Stromal cell of bone marrow (primary cell): ENCODE results near the gene RXRA.

Experiments
- DNase-seq: peaks from one replicate; pipeline ENCODE4 v3.0.0-alpha.2; 2012; ENCODE audit warnings: low read depth

Gene RXRA

DNA sequence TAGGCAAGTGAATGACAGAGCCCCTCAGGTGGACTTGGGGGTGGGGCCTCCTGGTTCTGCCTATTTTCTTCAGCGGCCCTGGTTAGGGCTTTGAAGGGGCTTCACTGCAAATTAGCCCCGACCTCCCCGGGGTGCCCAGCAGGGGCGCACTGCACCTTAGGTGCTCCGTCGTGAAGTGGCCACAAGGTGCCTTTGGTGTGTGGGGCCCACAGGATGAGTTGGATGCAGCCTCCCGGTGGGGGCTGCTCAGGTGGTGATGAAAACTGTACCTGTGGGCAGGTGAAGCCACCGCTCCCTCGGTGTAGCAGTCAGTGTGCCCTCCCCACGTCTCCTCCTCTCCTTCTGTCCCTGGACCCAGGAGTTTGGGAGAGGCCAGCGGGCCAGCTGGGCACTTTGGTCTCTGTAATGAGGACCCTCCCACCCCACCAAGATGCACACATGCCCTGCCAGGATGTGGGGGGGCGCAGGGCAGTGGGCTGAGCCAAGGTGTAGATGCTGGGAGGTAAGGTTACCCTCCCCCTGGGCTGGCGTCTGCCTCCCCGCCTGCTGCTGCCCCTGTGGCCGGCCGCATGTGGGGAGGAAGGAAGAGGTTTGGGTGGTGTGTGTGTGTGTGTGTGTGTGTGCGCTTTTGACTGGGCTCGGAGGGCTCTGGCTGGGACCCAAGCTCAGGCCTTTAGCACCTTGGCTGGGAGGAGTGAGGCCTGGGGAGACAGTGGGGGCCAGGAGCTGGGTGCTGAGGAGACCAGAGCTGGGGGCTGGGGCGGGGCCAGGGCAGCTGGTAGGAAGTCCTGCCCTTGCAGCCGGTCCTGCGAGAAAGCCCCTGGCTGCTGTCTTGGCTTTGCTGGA is 55.6 kb downstream of the RXRA start:
- no peak for DNase-seq

GRCh38 chr9:134382733-134383132 is 56.5 kb downstream of the RXRA start:
- DNase-seq: no peak

DNA sequence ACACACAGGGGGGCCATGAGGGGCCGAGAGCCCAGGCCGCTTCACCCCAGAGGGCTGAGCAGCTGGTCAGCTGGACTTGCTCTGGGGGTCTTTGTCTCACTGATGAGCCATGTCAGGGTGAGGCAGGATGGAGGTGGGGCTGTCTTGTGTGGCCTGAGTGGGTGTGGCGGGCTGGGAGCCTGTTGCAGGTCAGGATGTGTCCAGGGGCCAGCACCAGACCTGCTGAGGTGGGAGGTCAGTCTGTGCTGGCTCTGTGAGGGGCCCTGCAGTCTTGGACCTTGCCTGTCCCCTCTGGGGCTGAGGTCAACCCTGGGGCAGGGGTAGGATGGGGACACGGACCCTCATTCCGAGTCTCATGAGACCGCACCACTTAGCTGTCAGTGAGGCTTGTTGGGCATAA is 56.9 kb downstream of the RXRA start:
- DNase-seq: no peak

DNA sequence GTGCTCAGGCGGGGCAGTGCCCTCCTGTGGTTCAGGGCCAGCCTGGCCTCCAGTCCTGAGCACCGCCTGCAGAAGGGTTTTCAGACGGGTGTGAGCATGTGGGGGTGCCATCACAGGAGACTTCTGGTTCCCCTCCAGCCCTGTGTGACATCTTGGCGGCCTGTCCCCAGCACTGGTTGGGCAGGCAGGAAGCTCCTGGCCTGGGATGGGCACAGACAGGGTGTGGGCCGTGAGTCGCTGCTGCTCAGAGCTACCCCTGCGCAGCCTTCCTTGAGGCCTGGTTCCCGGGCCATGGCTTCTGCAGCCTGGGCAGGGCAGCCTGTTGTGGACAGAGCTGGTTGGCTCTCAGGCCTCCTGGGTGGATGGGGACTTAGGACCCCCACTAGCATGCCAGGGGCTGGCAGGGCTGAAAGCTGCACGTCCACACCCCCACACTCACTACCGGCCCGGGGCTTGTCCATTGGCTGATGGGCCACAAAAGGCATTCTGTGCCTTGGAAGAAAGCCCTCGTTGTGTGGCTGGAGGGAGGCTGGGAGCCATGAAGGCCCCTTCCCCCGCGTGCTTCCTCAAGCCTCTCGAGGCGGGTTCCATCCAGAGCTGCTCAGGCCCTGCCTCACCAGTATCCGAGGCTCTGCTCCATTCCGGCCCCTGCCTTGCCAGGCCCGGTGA is 58.7 kb downstream of the RXRA start:
- DNase-seq: no peak

GRCh38 chr9:134385915-134386314 is 59.7 kb downstream of the RXRA start:
- DNase-seq: no peak

DNA sequence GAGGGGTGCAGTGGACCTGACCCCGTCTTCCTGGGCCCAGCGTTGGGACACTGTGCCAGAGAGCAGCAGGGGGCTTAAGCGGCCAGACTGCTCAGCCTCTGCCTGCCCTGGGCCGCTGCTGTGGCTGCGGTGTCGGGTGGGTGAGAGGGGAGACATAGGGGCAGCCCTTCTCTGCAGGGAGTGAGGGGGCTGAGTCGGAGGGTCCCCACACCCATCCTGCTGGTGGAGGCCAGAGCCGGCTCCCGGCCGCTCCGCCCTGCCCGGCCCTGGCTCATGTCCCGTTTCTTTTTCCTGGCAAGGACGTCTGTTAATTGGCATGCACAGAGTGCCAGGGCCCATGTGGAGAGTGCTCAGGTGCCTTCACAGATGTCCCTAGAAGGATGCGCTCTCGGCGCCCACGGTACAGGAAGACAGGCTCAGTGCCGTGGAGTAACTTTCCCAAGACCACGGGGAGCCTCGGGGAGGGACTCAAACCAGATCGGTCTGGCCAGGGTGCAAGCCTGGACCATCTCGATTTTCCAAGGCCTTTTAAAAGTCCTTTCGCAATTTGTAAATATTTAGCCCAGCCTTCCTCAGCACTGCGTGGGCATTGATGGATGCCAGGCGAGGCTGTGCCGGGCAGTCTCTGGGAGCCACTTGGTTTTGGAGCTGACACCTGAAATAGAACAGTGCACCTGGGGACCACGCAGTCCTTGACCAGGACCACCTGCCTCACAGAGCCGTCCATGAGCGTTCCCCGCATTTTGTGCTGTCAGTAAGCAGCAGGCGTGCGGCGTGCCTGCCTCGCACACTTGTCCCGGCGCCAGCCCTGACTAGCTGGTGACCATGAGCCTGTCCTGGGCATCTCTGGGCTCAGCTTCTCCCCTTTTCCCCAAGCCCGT is 60.9 kb downstream of the RXRA start:
- DNase-seq: no peak

GRCh38 chr9:134388289-134388808 is 62.1 kb downstream of the RXRA start:
- no peak for DNase-seq

DNA sequence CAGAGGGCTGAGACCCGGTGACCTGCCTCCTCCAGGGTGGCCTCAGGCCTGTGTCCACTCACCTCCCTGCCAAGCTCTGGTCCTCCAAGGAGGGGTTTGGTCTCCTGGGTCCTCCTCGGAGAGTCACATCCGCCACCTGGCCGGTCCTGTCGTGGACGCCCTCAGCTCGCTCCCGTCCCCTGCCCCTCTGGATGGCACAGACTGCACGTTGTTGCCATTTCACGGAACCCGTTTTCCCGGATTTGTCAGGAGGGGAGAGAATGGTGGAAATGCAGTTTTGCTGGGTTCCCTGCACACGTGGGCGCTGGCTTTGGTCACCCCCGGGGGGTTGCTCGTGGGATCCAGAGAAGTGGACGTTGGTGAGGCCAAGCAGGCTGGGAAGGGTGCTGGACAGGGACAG is 62.7 kb downstream of the RXRA start:
- no peak for DNase-seq

- no peak for DNase-seq
Observed at GRCh38 chr9:134389642-134390041, 63.4 kb downstream of the RXRA start.

DNA sequence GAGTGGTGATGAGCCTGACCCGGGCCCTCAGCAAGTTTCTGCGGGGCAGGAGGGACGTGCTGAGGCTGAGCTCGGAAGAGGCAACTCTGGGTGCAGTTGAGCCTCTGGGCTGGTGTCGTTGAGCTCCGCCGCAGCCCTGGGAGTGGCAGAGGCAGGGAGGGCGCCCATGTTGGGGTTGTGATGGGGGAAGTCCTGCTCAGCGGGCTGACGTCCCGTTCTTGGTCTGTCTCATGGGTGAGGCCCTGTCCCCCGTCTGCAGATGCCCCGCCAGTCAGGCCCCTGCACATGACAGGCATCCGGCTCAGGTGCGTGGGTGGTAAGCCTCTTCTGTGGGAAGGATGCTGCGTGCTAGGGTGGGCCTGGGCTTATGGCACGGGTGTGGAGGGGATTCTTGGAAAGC is 64.3 kb downstream of the RXRA start:
- no peak for DNase-seq

DNA sequence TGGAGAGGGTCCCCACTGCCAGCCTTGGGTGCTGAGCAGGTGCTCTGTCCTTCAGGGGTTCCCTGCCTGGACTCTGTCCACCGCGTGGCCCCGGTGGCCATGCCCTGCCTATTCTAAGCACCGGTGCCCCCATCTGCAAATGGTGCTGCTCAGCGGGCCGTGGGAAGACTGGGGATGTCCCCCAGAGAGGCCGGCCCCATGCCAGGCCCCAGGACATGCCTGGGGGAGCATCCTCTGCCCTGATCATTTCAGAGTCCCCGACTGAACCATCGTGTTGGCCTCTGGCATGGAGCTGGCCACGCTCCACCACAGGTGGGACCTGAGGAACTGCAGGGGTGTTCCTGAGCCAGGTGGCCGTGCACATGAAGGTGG is 64.7 kb downstream of the RXRA start:
- no peak for DNase-seq

DNA sequence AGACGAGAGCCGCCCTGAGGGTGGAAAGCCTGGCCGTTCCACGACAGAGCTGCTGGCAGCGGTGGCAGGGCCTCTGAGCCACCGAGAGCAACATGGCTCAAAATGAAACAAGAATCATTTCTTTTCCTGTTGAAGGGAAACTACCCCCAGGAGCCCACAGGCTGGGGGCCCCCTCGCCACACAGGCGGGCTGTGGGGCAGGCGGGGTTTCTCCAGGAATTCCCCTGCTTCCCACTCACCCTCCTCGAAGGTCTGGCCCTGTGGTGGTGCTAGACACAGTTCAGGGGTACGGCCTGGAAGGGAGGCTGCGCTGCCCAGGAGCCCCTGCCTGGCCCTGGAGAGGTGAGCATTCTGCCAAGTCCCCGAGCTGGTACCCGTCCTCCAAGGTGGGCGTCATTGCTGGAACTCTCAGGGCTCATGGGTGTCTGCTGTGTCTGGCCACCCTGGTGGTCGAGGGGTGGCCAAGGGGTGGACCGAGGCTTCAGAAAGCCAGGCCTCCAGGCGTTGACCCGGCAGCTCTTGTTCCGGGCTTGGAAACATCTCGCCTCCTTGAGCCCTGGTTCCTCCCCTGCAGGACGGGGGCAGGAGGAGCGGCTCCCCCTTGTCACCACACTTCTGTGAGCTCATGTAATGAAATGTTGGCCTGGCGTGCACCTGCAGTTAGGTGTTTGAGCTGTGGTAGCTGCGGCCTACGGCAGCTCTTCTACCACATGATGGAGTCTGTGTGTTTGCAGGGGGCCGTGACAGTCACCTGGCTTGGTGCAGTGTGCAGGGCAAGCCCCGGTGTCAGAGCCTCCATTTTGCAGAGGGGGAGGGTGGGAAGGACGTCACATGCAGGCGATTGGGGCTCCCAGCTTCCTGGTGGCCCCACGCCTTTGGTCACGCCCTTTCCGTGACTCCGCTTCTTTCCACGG is 65.3 kb downstream of the RXRA start:
- DNase-seq: no peak

- DNase-seq: no peak
Observed at GRCh38 chr9:134392900-134393299, 66.6 kb downstream of the RXRA start.

- DNase-seq: no peak
Observed at GRCh38 chr9:134393582-134394280, 67.5 kb downstream of the RXRA start.

DNA sequence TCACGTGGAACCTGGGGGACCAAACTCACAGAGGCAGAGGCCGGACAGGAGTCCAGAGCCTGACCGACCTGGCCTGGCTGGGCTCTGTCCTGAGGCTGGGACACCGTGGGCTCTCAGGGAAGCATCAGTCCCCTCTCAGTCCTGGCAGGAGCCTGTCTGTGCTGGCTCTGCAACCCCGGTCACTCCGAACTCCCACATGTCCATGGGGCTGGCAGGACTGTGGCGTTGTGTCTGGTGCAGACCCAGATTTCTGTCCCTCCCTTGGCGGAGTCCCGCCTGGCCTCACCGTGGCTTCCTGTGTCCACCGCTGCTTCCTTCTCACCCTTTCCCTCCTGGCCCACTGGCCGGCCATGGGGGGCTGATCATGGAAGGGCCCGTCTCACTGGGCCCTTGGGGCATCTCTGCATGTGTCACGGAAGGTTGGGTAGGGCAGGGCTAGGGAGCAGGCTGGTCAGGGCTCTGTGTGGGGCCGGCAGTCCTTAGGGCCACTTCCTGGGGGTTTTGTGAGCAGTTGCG is 68.8 kb downstream of the RXRA start:
- no peak for DNase-seq

GRCh38 chr9:134395737-134396257 is 69.5 kb downstream of the RXRA start:
- no peak for DNase-seq

- DNase-seq: no peak
Observed at GRCh38 chr9:134396258-134396742, 70.0 kb downstream of the RXRA start.

- no peak for DNase-seq
Observed at GRCh38 chr9:134396825-134397224, 70.6 kb downstream of the RXRA start.

DNA sequence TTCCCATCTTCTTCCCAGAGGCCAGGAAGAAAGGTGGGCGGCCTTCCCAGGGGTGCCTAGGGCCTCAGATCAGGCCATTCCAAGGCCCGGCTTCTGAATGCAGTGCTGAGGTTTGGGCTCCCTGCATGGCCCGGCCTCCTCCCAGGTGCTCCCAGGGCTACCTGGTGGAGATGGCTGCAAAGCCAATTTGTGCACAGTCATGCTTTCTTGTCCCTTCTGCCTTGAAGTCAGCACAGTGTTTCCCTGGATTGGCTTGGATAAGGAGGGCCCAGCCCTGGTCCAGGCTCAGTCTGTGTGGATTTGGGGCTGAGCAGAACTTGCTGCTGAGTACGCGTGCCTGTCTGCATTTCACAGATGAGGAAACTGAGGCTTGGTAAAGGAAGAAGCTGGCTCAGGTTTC is 72.5 kb downstream of the RXRA start:
- DNase-seq: no peak

DNA sequence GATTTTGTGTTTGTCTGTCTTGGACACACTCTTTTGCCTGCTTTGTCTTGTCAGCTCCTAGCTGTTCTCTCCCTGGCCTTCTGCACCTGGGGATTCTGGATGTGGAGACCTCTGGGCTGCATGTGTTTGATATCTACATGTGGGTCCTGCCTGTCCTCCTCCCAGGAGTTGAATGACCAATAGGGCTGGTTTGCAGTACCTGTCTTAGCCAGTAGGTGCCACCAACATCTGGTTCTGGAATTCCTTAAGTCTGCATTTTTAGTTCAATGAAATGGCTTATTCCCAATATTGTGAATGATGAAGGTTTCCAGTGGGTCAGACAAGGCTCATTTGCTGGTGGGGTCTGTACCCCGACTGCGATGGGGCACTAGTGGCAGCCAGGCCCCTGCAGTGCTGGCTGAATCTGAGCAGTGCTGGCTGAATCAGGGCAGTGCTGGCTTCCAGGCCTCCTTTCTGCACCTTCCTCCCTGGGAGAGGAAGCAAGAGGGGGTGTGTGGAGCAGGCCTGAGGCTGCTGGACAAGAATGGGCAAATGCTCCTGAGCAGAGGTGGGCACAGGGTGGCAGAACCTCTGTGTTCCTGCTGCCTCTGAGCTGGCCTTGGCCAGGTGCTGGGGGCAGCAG is 73.3 kb downstream of the RXRA start:
- no peak for DNase-seq
